Panc1 (cell line): ENCODE measurements around the gene PKP3.

Experiments used
- POLR2AphosphoS5 ChIP-seq: IDR thresholded peaks from 2 replicates; pipeline ENCODE4 v1.6.1; 2012; ENCODE audit warnings: mild to moderate bottlenecking, low read depth, low read length, moderate library complexity
- SIN3A ChIP-seq: IDR thresholded peaks from 2 replicates; pipeline ENCODE4 v1.6.1; 2012; ENCODE audit warnings: low read depth, mild to moderate bottlenecking, low read length, moderate library complexity, borderline replicate concordance; ENCODE audit not compliant: insufficient read depth
- TCF7L2 ChIP-seq: IDR thresholded peaks from 2 replicates; pipeline ENCODE4 v1.6.1; 2011; ENCODE audit warnings: mild to moderate bottlenecking, low read depth, low read length, inconsistent platforms
- TF ChIP-seq, protein P1 (sequence below): fragments of 450-650 bp; IDR thresholded peaks from 2 replicates; pipeline ENCODE4 v1.5.1; 2017; ENCODE audit warnings: mild to moderate bottlenecking
- TF ChIP-seq, protein P2 (sequence below), 2 experiments: IDR thresholded peaks; 2 replicates each; pipeline ENCODE4 v1.6.1; 2011 to 2012; ENCODE audit warnings: low read depth in 2 of 2, control low read depth in 1 of 2, low read length in 1 of 2, mild to moderate bottlenecking in 1 of 2, moderate library complexity in 1 of 2; ENCODE audit not compliant: insufficient read depth in 1 of 2

DNA sequence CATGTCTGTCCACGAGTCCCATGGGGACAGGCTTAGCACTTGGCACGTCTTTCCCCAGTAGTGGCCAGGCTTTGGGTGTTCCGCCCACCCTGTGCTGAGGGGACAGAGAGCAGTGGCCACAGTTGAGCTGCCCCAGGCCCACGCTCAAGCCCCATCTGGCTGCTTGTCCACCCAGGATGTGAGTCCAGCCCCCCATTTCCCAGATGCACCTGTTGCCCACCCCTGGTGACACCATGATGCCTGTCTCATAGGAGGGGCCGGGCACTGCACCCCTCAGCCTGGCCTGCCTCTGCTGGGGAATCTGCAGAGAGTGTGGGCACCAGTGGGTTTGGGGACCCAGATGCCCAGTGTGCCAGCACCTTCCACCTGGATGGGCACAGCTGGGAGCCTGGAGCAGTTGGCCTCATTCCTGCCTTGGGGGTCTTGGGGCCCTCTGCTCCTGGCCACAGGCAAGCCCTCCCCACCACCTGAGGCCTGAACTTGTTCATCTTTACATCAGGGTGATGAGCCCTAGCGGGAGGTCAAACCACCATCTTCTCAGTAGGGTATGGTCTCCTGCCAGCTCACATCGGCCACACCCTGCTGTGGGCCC is 15.1 kb downstream of the PKP3 start:
- TF ChIP-seq, protein P1, sequence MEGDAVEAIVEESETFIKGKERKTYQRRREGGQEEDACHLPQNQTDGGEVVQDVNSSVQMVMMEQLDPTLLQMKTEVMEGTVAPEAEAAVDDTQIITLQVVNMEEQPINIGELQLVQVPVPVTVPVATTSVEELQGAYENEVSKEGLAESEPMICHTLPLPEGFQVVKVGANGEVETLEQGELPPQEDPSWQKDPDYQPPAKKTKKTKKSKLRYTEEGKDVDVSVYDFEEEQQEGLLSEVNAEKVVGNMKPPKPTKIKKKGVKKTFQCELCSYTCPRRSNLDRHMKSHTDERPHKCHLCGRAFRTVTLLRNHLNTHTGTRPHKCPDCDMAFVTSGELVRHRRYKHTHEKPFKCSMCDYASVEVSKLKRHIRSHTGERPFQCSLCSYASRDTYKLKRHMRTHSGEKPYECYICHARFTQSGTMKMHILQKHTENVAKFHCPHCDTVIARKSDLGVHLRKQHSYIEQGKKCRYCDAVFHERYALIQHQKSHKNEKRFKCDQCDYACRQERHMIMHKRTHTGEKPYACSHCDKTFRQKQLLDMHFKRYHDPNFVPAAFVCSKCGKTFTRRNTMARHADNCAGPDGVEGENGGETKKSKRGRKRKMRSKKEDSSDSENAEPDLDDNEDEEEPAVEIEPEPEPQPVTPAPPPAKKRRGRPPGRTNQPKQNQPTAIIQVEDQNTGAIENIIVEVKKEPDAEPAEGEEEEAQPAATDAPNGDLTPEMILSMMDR: no peak
- TF ChIP-seq POLR2AphosphoS5: no peak
- TF ChIP-seq, protein P2, sequence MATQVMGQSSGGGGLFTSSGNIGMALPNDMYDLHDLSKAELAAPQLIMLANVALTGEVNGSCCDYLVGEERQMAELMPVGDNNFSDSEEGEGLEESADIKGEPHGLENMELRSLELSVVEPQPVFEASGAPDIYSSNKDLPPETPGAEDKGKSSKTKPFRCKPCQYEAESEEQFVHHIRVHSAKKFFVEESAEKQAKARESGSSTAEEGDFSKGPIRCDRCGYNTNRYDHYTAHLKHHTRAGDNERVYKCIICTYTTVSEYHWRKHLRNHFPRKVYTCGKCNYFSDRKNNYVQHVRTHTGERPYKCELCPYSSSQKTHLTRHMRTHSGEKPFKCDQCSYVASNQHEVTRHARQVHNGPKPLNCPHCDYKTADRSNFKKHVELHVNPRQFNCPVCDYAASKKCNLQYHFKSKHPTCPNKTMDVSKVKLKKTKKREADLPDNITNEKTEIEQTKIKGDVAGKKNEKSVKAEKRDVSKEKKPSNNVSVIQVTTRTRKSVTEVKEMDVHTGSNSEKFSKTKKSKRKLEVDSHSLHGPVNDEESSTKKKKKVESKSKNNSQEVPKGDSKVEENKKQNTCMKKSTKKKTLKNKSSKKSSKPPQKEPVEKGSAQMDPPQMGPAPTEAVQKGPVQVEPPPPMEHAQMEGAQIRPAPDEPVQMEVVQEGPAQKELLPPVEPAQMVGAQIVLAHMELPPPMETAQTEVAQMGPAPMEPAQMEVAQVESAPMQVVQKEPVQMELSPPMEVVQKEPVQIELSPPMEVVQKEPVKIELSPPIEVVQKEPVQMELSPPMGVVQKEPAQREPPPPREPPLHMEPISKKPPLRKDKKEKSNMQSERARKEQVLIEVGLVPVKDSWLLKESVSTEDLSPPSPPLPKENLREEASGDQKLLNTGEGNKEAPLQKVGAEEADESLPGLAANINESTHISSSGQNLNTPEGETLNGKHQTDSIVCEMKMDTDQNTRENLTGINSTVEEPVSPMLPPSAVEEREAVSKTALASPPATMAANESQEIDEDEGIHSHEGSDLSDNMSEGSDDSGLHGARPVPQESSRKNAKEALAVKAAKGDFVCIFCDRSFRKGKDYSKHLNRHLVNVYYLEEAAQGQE (IDR thresholded peaks at IDR 0.05; ENCODE audit: insufficient read depth in 1 of 2, low read depth in 2 of 2, low read length in 1 of 2): no peak
- TF ChIP-seq TCF7L2: no peak
- TF ChIP-seq SIN3A: no peak
